ENCODE measurements around the gene PTPRN2.

GRCh38 chr7:158329686-158330085 is 257.9 kb downstream of the PTPRN2 start:
- no peak for TF ChIP-seq CTCF (conservative IDR thresholded peaks at IDR 0.05; ENCODE audit: low read length)
- no peak for TF ChIP-seq EZH2phosphoT487 (IDR thresholded peaks at IDR 0.05; ENCODE audit: borderline replicate concordance, low read depth, low read length)

Measured in OCI-LY7 (cell line).